COLO668 (cell line): ENCODE data around the gene GNAL.
"Not testable (repeated sequence)": the region's sequence is repeated elsewhere in the genome, so short reads cannot be mapped to it uniquely, and the experiment has no call there.

Experiments used
- DNase-seq: peaks from one replicate; lab custom pipeline; 2025; ENCODE audit not compliant: unreplicated experiment; lab: John Stamatoyannopoulos, UW

GNAL gene

GRCh38 chr18:11688972-11689668 is at the start of gene GNAL:
TSS of gene GNAL (plus strand) at chr18:11689264. CDS start at chr18:11689564, 300 bp downstream.
- peak; percentile 85 for DNase-seq

- not testable (repeated sequence) for DNase-seq
Measured at GRCh38 chr18:11647310-11647709, 41.8 kb upstream of the GNAL start.

GRCh38 chr18:11647804-11648203 is 41.3 kb upstream of the GNAL start:
- not testable (repeated sequence) for DNase-seq

GRCh38 chr18:11649839-11650238 is 39.2 kb upstream of the GNAL start:
- no peak for DNase-seq

GRCh38 chr18:11651899-11652298 is 37.2 kb upstream of the GNAL start:
- no peak for DNase-seq

GRCh38 chr18:11653521-11653920 is 35.5 kb upstream of the GNAL start:
- DNase-seq = no peak

GRCh38 chr18:11654736-11655605 is 34.1 kb upstream of the GNAL start:
- DNase-seq = peak; percentile 47

GRCh38 chr18:11655606-11655932 is 33.5 kb upstream of the GNAL start:
- no peak for DNase-seq

- DNase-seq = no peak
Measured at GRCh38 chr18:11657152-11657551, 31.9 kb upstream of the GNAL start.

GRCh38 chr18:11657554-11657953 is 31.5 kb upstream of the GNAL start:
- no peak for DNase-seq

- no peak for DNase-seq
Measured at GRCh38 chr18:11658019-11658418, 31.0 kb upstream of the GNAL start.

GRCh38 chr18:11658989-11659388 is 30.1 kb upstream of the GNAL start:
- DNase-seq = no peak

GRCh38 chr18:11660691-11661090 is 28.4 kb upstream of the GNAL start:
- DNase-seq = no peak

GRCh38 chr18:11661430-11661829 is 27.6 kb upstream of the GNAL start:
- DNase-seq = no peak

- no peak for DNase-seq
Measured at GRCh38 chr18:11663439-11664029, 25.5 kb upstream of the GNAL start.

- DNase-seq = no peak
Measured at GRCh38 chr18:11664286-11664685, 24.8 kb upstream of the GNAL start.

- DNase-seq = no peak
Measured at GRCh38 chr18:11665146-11665545, 23.9 kb upstream of the GNAL start.

GRCh38 chr18:11665587-11665986 is 23.5 kb upstream of the GNAL start:
- no peak for DNase-seq

- no peak for DNase-seq
Measured at GRCh38 chr18:11666176-11666575, 22.9 kb upstream of the GNAL start.

GRCh38 chr18:11666831-11667230 is 22.2 kb upstream of the GNAL start:
- no peak for DNase-seq

- DNase-seq = no peak
Measured at GRCh38 chr18:11667578-11667977, 21.5 kb upstream of the GNAL start.
